Erythroblast (primary cell): ENCODE measurements around the gene C20orf173.

Source experiments
- GATA1 ChIP-seq: IDR thresholded peaks from 2 replicates; pipeline ENCODE4 v1.6.1; 2011; ENCODE audit warnings: low read depth, mild to moderate bottlenecking, control low read depth, low read length, moderate library complexity
- POLR2A ChIP-seq: IDR thresholded peaks from 2 replicates; pipeline ENCODE4 v1.6.1; 2011; ENCODE audit warnings: mild to moderate bottlenecking, low read length

DNA sequence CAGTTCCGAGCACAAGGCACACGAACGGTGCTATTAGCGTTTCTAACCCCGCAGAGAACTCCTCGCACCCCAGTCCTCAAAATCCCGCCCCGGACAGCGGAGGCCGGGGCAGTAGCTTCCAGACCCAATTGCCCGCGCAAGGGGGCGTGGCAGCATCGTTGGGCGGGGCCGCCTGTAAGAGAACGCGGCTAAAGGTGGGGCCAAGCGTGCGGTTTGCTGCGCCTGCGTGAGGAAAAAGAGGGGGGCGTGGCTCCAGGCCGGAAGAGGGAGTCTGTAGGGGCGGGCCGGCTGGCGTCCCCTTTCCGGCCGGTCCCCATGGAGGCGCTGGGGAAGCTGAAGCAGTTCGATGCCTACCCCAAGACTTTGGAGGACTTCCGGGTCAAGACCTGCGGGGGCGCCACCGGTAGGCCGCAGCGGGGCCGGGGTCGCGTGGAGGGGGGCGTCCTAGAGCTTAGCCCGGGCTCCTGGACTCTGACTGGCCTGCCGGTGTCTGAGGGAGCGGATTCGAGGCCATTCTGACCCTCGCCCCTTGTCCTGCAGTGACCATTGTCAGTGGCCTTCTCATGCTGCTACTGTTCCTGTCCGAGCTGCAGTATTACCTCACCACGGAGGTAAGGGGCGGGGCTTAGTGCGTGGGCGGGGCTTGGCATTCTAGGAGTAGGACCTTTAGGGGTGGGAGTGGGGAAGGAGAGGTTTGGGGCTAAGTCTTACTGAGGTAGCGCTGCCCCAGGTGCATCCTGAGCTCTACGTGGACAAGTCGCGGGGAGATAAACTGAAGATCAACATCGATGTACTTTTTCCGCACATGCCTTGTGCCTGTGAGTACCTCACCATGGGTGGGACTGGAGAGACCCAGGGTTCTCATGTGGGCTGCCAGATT is 12.6 kb upstream of the C20orf173 start, which contains the start of gene ERGIC3:
- peak; percentile 68 for TF ChIP-seq POLR2A
- TF ChIP-seq GATA1: no peak
